Measurements from ENCODE around the gene GRID2IP.
A peak's percentile ranks its signal among the peaks of the same experiment; 100 is the strongest.
"Not testable (repeated sequence)": the region's sequence is repeated elsewhere in the genome, so short reads cannot be mapped to it uniquely, and the experiment has no call there.

Gene GRID2IP

GRCh38 chr7:6460990-6461584 is 90.2 kb downstream of the GRID2IP start:
- no peak for DNase-seq (ENCODE audit: extremely low spot score)
- ChIA-PET CTCF (no interaction called here), POLR2A (no interaction called here)
- TF ChIP-seq FOXK2 (IDR thresholded peaks at IDR 0.05): no peak
- no peak for TF ChIP-seq L3MBTL2 (conservative IDR thresholded peaks at IDR 0.05)
- no peak for TF ChIP-seq NFRKB (IDR thresholded peaks at IDR 0.05)
- TF ChIP-seq ZNF384 (IDR thresholded peaks at IDR 0.05): no peak
- TF ChIP-seq FOXM1 (IDR thresholded peaks at IDR 0.05; ENCODE audit: borderline replicate concordance): no peak
- TF ChIP-seq HDGF (IDR thresholded peaks at IDR 0.05; ENCODE audit: borderline replicate concordance): no peak
- no peak for TF ChIP-seq SP1 (IDR thresholded peaks at IDR 0.05)
- no peak for TF ChIP-seq CTBP1 (IDR thresholded peaks at IDR 0.05; ENCODE audit: borderline replicate concordance)
- no peak for TF ChIP-seq PKNOX1 (IDR thresholded peaks at IDR 0.05)

DNA sequence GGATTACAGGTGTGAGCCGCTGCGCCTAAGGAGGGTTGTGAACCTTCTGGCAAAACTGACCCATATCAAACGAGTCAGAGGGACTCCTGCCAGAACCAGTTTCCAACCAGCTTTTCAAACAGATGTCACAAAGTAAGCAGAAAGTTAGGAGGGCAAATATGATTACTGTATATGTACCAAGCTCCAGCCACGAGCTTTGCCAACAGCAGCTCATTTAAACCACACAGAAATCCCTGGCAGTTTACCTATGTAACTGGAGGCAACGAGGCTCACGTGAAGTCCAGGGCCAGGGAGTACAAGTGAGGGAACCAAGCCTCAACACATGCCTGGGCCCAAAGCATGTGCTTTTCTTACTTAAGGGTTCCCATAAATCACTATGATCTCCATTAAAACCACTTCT is 91.0 kb downstream of the GRID2IP start:
- CTCF ChIA-PET: no interaction called here
- no peak for DNase-seq (ENCODE audit: extremely low spot score)
- POLR2A ChIA-PET: no interaction called here
- TF ChIP-seq FOXM1 (IDR thresholded peaks at IDR 0.05; ENCODE audit: borderline replicate concordance) (no peak), ELF4 (IDR thresholded peaks at IDR 0.05) (no peak), FOXA1 (IDR thresholded peaks at IDR 0.05) (no peak), L3MBTL2 (conservative IDR thresholded peaks at IDR 0.05) (no peak), TARDBP (IDR thresholded peaks at IDR 0.05) (no peak), FOXK2 (IDR thresholded peaks at IDR 0.05) (no peak), HDGF (IDR thresholded peaks at IDR 0.05; ENCODE audit: borderline replicate concordance) (no peak), SP1 (IDR thresholded peaks at IDR 0.05) (no peak), CTBP1 (IDR thresholded peaks at IDR 0.05; ENCODE audit: borderline replicate concordance) (no peak), SUZ12 (IDR thresholded peaks at IDR 0.05) (no peak), ZNF384 (IDR thresholded peaks at IDR 0.05) (no peak), ARNT (IDR thresholded peaks at IDR 0.05) (no peak), NFRKB (IDR thresholded peaks at IDR 0.05) (no peak), BHLHE40 (IDR thresholded peaks at IDR 0.05; ENCODE audit: borderline replicate concordance) (no peak), LEF1 (IDR thresholded peaks at IDR 0.05; ENCODE audit: borderline replicate concordance) (no peak)

- CTCF ChIA-PET; DNase-seq (ENCODE audit: extremely low spot score); POLR2A ChIA-PET: not testable (repeated sequence)
These were observed 92.6 kb downstream of the GRID2IP start for GRCh38 chr7:6458676-6459075.

- ChIA-PET POLR2A (no interaction called here), CTCF (no interaction called here)
- TF ChIP-seq CTBP1 (IDR thresholded peaks at IDR 0.05; ENCODE audit: borderline replicate concordance) (no peak), HDGF (IDR thresholded peaks at IDR 0.05; ENCODE audit: borderline replicate concordance) (no peak), ARNT (IDR thresholded peaks at IDR 0.05) (no peak), L3MBTL2 (conservative IDR thresholded peaks at IDR 0.05) (no peak), NFRKB (IDR thresholded peaks at IDR 0.05) (no peak), FOXK2 (IDR thresholded peaks at IDR 0.05) (no peak), ELF4 (IDR thresholded peaks at IDR 0.05) (no peak)
- DNase-seq (ENCODE audit: extremely low spot score): no peak
These were observed 97.5 kb downstream of the GRID2IP start for GRCh38 chr7:6453734-6454133.

- POLR2A ChIA-PET: interaction anchor here (0.7 kb wide), 1 partner anchor 74 kb away, joined by 3 read pairs; no protein-coding TSS in a partner anchor
- TF ChIP-seq LEF1 (IDR thresholded peaks at IDR 0.05; ENCODE audit: borderline replicate concordance) (no peak), ARNT (IDR thresholded peaks at IDR 0.05) (no peak), PKNOX1 (IDR thresholded peaks at IDR 0.05) (0 out of 2 replicates have a peak, but pooled peaks have one; percentile 16)
- CTCF ChIA-PET: no interaction called here
- DNase-seq (ENCODE audit: extremely low spot score): no peak
These were observed 100.0 kb downstream of the GRID2IP start for GRCh38 chr7:6451224-6451705.

- POLR2A ChIA-PET; CTCF ChIA-PET; DNase-seq (ENCODE audit: extremely low spot score): not testable (repeated sequence)
These were observed 100.7 kb downstream of the GRID2IP start for GRCh38 chr7:6450591-6450990.

DNA sequence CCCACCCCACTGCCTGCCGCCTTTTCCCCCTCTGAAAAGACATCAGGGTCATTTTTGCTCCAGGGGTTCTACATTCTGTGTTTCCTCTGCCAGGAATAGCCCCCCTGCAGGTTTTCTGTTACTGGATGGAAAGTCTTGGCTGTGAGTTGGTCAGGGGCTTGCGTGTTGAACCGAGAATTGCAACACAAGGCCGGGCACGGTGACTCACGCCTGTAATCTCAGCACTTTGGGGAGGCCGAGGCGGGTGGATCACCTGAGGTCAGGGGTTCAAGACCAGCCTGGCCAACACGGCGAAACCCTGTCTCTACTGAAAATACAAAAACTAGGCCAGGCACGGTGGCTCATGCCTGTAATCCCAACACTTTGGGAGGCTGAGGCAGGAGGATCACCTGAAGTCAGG is 101.4 kb downstream of the GRID2IP start:
- CTCF ChIA-PET; POLR2A ChIA-PET; DNase-seq (ENCODE audit: extremely low spot score): not testable (repeated sequence)

- no peak for TF ChIP-seq TARDBP (IDR thresholded peaks at IDR 0.05)
- no peak for TF ChIP-seq ARNT (IDR thresholded peaks at IDR 0.05)
- no peak for TF ChIP-seq ELF4 (IDR thresholded peaks at IDR 0.05)
- no peak for TF ChIP-seq BHLHE40 (IDR thresholded peaks at IDR 0.05; ENCODE audit: borderline replicate concordance)
- no peak for TF ChIP-seq CTBP1 (IDR thresholded peaks at IDR 0.05; ENCODE audit: borderline replicate concordance)
- TF ChIP-seq SP1 (IDR thresholded peaks at IDR 0.05): no peak
- no peak for TF ChIP-seq FOXM1 (IDR thresholded peaks at IDR 0.05; ENCODE audit: borderline replicate concordance)
- no peak for TF ChIP-seq HDGF (IDR thresholded peaks at IDR 0.05; ENCODE audit: borderline replicate concordance)
- TF ChIP-seq FOXK2 (IDR thresholded peaks at IDR 0.05): no peak
- TF ChIP-seq FOXA1 (IDR thresholded peaks at IDR 0.05): no peak
- no peak for TF ChIP-seq ZNF384 (IDR thresholded peaks at IDR 0.05)
- CTCF ChIA-PET: no interaction called here
These were observed 102.2 kb downstream of the GRID2IP start for GRCh38 chr7:6448943-6449543.

More at GRCh38 chr7:6448943-6449543, 102.2 kb downstream of the GRID2IP start:
- DNase-seq (ENCODE audit: extremely low spot score): no peak
- POLR2A ChIA-PET: interaction anchor here (1.0 to 1.5 kb wide), 4 partner anchors 8 to 64 kb away, joined by 3 to 6 read pairs (median 4); no protein-coding TSS in a partner anchor

All from HEK293T (cell line).